ENCODE results near the gene KIF5B. TPM values are rescaled to one million over a fixed set of nuclear protein-coding genes. Genes with fewer than 3 reads are reported as not detected.

Gene KIF5B
- total and polyA plus RNA-seq, 2 experiments from 2014 or later, result 49.4 to 90.3 TPM

DNA sequence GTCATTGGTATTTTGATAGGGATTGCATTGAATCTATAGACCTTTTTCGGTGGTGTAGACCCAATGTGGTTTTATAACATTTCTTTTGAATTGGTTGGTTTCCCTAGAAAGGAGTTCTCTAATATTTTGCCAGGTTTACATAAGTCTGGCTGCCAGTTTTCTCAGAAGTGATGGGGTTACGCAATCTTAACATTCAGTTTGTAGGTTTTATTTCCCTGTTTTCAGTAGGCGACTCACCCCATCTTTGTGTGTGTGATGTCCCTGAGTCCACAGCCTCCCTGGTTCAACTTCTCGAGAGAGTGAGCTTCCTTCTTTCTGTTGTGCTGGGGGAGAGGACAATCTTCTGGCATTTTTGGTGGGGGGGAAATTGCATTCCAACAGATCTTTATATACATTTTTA is 9.6 kb upstream of the KIF5B start:
- no peaks in the 10 kb centered on the region for H3K36me3 ChIP-seq
- DNase-seq (ENCODE audit: low read depth in 1 of 2, low spot score in 1 of 2), result peak in 1 of 2 donors; percentile 77
- H3K27ac ChIP-seq, result no peak overlapping the region
- no peak for TF ChIP-seq CTCF (IDR thresholded peaks at IDR 0.05; ENCODE audit: low read depth, low read length)
- no peaks in the 10 kb centered on the region for H3K27me3 ChIP-seq
- H3K4me1 ChIP-seq (ENCODE audit: low read depth), result no peaks in the 10 kb centered on the region
- H3K4me3 ChIP-seq, result no peak overlapping the region
- no peaks in the 10 kb centered on the region for H3K9me3 ChIP-seq (ENCODE audit: low read depth)

DNA sequence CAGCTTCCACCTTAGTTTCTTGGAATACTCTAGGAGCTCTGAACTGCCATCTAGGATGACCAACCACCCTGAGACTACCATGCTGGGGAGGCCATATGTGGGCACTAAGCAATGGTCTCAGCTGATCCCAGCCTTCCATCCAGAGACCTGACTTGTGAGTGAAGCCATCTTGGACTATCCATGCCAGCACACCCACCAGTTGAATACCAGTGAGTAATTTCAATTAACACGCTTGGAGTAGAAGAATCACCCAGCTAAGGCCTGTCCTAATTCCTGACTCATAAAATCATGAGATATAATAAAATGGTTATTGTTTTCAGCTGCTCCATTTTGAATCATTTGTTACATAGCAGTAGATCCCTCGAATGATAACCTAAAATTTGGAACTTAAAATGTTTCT is 5.2 kb upstream of the KIF5B start:
- Histone ChIP-seq H3K27me3 (no peaks in the 10 kb centered on the region), H3K4me1 (ENCODE audit: low read depth) (peaks cover 9% of the 10 kb centered on the region), H3K27ac (no peak overlapping the region), H3K4me3 (no peak overlapping the region), H3K36me3 (no peaks in the 10 kb centered on the region), H3K9me3 (ENCODE audit: low read depth) (no peaks in the 10 kb centered on the region)
- DNase-seq (ENCODE audit: low read depth in 1 of 2, low spot score in 1 of 2), result no peak
- no peak for TF ChIP-seq CTCF (IDR thresholded peaks at IDR 0.05; ENCODE audit: low read depth, low read length)

- H3K27me3 ChIP-seq, result no peaks in the 10 kb centered on the region
- no peak for TF ChIP-seq CTCF (IDR thresholded peaks at IDR 0.05; ENCODE audit: low read depth, low read length)
- no peaks in the 10 kb centered on the region for H3K9me3 ChIP-seq (ENCODE audit: low read depth)
- H3K27ac ChIP-seq, result no peak overlapping the region
- H3K4me1 ChIP-seq (ENCODE audit: low read depth), result peaks cover 9% of the 10 kb centered on the region
- DNase-seq (ENCODE audit: low read depth in 1 of 2, low spot score in 1 of 2), result no peak
- H3K4me3 ChIP-seq, result no peak overlapping the region
- H3K36me3 ChIP-seq, result no peaks in the 10 kb centered on the region
Observed at GRCh38 chr10:32060347-32060746, 4.1 kb upstream of the KIF5B start.

DNA sequence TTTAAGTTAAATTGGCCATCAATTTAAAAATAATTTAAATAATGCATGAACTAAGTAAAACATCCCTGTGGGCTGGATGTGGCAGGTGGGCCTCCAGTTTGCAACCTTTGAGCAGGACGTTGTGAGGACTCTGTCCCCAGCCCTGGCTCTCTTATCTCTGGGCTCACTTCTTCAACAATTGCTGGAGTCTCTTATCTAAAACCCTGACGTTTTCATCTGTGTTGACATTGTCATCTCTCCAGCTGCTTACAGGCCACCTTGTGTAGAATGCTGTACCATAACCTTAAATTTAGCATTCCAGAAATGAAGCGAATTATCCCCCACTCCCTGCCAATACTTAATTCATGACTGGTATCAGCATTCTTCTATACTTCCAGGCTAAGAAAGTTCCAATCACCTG is 3.2 kb upstream of the KIF5B start:
- Histone ChIP-seq H3K4me3 (no peak overlapping the region), H3K9me3 (ENCODE audit: low read depth) (no peaks in the 10 kb centered on the region), H3K27me3 (no peaks in the 10 kb centered on the region), H3K4me1 (ENCODE audit: low read depth) (peaks cover 9% of the 10 kb centered on the region), H3K27ac (no peak overlapping the region), H3K36me3 (no peaks in the 10 kb centered on the region)
- no peak for DNase-seq (ENCODE audit: low read depth in 1 of 2, low spot score in 1 of 2)
- no peak for TF ChIP-seq CTCF (IDR thresholded peaks at IDR 0.05; ENCODE audit: low read depth, low read length)

DNA sequence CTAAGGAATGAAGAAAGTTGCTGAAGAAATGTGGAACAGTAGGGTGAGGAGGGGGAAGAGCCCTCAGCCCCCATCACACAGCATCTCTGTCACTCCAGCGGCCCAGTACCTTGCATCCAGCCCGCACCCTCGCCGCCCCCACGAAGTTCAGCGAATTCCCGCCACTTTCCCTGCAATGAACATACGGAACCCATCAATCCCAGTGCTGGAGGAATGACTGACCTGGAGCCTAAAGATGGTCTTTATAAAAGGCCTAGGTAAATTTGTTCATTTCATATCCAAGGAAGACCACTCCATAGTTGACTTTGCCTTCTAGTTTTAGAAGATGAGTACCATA is 779 bp upstream of the KIF5B start:
- Histone ChIP-seq H3K27ac (no peak overlapping the region), H3K4me3 (no peak overlapping the region)

More for the DNA sequence above, 779 bp upstream of the KIF5B start:
- Histone ChIP-seq H3K9me3 (ENCODE audit: low read depth) (no peaks in the 10 kb centered on the region), H3K36me3 (no peaks in the 10 kb centered on the region), H3K27me3 (no peaks in the 10 kb centered on the region), H3K4me1 (ENCODE audit: low read depth) (peaks cover 29% of the 10 kb centered on the region)
- no peak for DNase-seq (ENCODE audit: low read depth in 1 of 2, low spot score in 1 of 2)
- no peak for TF ChIP-seq CTCF (IDR thresholded peaks at IDR 0.05; ENCODE audit: low read depth, low read length)
